ENCODE results near the gene CALB2. TPM values are rescaled to one million over a fixed set of nuclear protein-coding genes. Genes with fewer than 3 reads are reported as not detected.

The CALB2 gene
- total RNA-seq, 1 experiment from 2014 or later, result not detected

DNA sequence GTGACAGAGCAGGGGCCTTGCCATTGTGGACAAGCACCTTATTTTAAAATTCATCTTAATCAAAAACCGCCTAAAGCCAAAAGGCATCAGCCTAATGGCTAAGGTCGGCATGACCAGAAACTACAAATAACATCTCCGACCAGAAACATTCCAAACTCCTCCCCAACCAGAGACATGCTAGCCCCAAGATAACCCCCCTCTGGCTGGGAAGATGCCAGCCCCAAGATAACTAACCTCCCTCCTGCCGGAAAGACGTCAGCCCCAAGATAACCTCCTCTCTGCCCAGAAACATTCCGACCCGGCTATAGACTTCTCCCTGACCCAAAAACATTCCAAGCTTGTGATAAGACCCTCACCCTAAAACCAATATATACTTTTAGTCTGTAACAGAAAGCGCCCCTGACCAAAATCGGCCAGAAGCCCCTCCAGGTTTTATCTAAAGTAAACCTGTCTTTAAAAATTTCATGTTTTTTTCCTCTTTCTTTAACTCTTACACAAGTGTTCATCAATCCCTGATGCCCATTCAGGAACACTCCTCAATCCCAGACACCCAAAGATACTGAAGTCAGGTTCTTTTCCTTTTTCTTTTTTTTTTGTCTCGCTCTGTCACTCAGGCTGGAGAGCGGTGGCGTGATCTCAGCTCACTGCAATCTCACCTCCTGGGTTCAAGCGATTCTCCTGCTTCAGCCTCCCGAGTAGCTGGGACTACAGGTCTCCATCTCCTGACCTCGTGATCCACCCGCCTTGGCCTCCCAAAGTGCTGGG is 50.7 kb downstream of the CALB2 start:
- ChIA-PET POLR2A (ENCODE audit: low non-redundant PET) (no interaction called here), CTCF (no interaction called here)
- Histone ChIP-seq H3K27ac (ENCODE audit: low read depth, low read length, poor library complexity, severe bottlenecking) (no peak overlapping the region), H3K4me3 (ENCODE audit: low read depth, low read length, poor library complexity, severe bottlenecking) (no peak overlapping the region), H3K36me3 (ENCODE audit: insufficient read depth, low read length, poor library complexity, severe bottlenecking) (no peaks in the 10 kb centered on the region), H3K27me3 (replicated peaks; ENCODE audit: insufficient read depth, low read depth, low read length, poor library complexity) (peaks cover 52% of the 10 kb centered on the region), H3K4me1 (ENCODE audit: insufficient read depth, low read length, poor library complexity, severe bottlenecking) (no peaks in the 10 kb centered on the region), H3K9me3 (ENCODE audit: low read depth, low read length, poor library complexity, severe bottlenecking) (no peaks in the 10 kb centered on the region)
- no TSS peak for BruUV-seq (replicated peaks)
- TF ChIP-seq, protein P1, sequence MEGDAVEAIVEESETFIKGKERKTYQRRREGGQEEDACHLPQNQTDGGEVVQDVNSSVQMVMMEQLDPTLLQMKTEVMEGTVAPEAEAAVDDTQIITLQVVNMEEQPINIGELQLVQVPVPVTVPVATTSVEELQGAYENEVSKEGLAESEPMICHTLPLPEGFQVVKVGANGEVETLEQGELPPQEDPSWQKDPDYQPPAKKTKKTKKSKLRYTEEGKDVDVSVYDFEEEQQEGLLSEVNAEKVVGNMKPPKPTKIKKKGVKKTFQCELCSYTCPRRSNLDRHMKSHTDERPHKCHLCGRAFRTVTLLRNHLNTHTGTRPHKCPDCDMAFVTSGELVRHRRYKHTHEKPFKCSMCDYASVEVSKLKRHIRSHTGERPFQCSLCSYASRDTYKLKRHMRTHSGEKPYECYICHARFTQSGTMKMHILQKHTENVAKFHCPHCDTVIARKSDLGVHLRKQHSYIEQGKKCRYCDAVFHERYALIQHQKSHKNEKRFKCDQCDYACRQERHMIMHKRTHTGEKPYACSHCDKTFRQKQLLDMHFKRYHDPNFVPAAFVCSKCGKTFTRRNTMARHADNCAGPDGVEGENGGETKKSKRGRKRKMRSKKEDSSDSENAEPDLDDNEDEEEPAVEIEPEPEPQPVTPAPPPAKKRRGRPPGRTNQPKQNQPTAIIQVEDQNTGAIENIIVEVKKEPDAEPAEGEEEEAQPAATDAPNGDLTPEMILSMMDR (conservative IDR thresholded peaks at IDR 0.05; ENCODE audit: low read depth, low read length), result no peak
- TF ChIP-seq EZH2 (IDR thresholded peaks at IDR 0.05; ENCODE audit: borderline replicate concordance, low read depth, low read length, poor library complexity, severe bottlenecking), result no peak
- intact Hi-C loops (cut with micrococcal nuclease; ENCODE audit: unreplicated experiment), result no loop called here
- DNase-seq (ENCODE audit: low spot score), result no peak

DNA sequence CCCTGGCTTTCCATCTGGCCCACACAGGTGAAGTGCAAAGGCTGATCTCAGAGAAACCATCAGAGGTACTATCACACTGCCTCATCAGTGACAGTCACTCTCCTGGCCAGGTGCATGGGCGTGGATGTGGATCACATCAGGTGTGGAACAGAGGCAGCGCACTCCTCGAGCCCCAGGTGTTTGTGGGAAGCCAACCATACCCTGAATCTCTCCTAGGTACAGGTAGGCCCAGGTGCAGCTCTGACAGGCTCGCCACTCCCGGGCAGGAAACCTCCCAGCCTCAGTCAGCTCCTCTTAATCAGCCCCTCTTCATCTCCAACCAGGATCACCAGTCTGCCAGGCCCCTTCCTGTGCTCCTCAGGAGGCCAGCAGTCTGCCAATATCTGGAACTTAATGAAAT is 51.6 kb downstream of the CALB2 start:
- no peak for TF ChIP-seq EZH2 (IDR thresholded peaks at IDR 0.05; ENCODE audit: borderline replicate concordance, low read depth, low read length, poor library complexity, severe bottlenecking)
- TF ChIP-seq, protein P1 (conservative IDR thresholded peaks at IDR 0.05; ENCODE audit: low read depth, low read length), result no peak
- intact Hi-C loops (cut with micrococcal nuclease; ENCODE audit: unreplicated experiment), result loop anchor here (5.0 kb wide), 1 partner anchor 202 kb away; no protein-coding TSS in a partner anchor
- POLR2A ChIA-PET (ENCODE audit: low non-redundant PET), result no interaction called here
- DNase-seq (ENCODE audit: low spot score), result no peak
- Histone ChIP-seq H3K9me3 (ENCODE audit: low read depth, low read length, poor library complexity, severe bottlenecking) (no peaks in the 10 kb centered on the region), H3K4me3 (ENCODE audit: low read depth, low read length, poor library complexity, severe bottlenecking) (no peak overlapping the region), H3K27me3 (replicated peaks; ENCODE audit: insufficient read depth, low read depth, low read length, poor library complexity) (peaks cover 52% of the 10 kb centered on the region), H3K27ac (ENCODE audit: low read depth, low read length, poor library complexity, severe bottlenecking) (no peak overlapping the region), H3K4me1 (ENCODE audit: insufficient read depth, low read length, poor library complexity, severe bottlenecking) (no peaks in the 10 kb centered on the region), H3K36me3 (ENCODE audit: insufficient read depth, low read length, poor library complexity, severe bottlenecking) (no peaks in the 10 kb centered on the region)
- no TSS peak for BruUV-seq (replicated peaks)
- CTCF ChIA-PET, result interaction anchor here (0.8 kb wide), 1 partner anchor 200 kb away, joined by 3 read pairs; no protein-coding TSS in a partner anchor

DNA sequence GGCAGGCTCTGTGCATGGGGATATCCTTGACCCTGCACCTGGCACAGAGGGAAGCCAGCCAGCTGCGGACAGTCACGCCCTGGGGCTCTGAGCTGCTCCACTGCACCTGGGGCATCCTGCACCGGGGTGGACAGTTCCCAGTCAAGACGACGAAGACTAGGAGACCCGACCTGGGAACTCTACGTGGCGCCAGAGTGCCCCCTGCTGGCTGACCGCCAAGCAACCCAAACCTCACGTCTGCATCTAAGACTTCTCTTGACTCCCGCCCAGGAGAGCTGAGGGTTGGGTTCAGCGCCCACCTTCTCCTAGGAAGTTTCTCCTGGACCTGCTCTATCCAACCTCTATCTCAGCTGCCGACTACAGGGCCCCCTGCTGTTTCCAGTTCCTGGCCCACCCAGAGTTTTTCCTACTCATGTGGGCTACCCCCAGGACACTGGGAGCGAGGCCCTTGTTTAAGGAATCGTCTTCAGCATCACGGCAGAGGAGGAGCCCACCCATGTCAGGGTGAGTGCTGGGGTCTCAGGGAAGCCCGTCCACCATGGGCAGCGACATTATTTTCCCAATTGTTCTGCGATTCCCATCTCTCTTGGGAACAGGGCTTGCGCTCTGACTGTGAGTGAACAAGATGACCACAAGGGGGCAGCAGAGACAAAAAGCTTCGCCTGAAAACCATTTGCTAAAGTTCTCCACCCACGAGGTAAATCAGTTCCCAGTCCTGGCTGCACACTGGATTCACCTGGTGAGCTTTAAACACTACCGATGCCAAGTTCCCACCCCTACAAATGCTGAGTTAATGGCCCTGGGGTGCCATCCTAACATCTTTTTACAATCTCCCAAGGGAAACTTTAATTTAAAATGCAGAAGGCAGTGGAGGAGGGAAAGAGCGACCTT is 54.0 kb downstream of the CALB2 start:
- Histone ChIP-seq H3K27me3 (replicated peaks; ENCODE audit: insufficient read depth, low read depth, low read length, poor library complexity) (peaks cover 44% of the 10 kb centered on the region), H3K27ac (ENCODE audit: low read depth, low read length, poor library complexity, severe bottlenecking) (no peak overlapping the region), H3K9me3 (ENCODE audit: low read depth, low read length, poor library complexity, severe bottlenecking) (no peaks in the 10 kb centered on the region), H3K36me3 (ENCODE audit: insufficient read depth, low read length, poor library complexity, severe bottlenecking) (no peaks in the 10 kb centered on the region), H3K4me3 (ENCODE audit: low read depth, low read length, poor library complexity, severe bottlenecking) (no peak overlapping the region), H3K4me1 (ENCODE audit: insufficient read depth, low read length, poor library complexity, severe bottlenecking) (no peaks in the 10 kb centered on the region)
- DNase-seq (ENCODE audit: low spot score), result peak; percentile 83
- no TSS peak for BruUV-seq (replicated peaks)
- POLR2A ChIA-PET (ENCODE audit: low non-redundant PET), result no interaction called here
- CTCF ChIA-PET, result interaction anchor here (0.5 to 1.1 kb wide), 4 partner anchors 86 to 117 kb away, joined by 3 to 11 read pairs (median 3); no protein-coding TSS in a partner anchor
- TF ChIP-seq, protein P1 (conservative IDR thresholded peaks at IDR 0.05; ENCODE audit: low read depth, low read length), result peak; percentile 84
- TF ChIP-seq EZH2 (IDR thresholded peaks at IDR 0.05; ENCODE audit: borderline replicate concordance, low read depth, low read length, poor library complexity, severe bottlenecking), result no peak
- intact Hi-C loops (cut with micrococcal nuclease; ENCODE audit: unreplicated experiment), result loop anchor here (1.0 to 5.0 kb wide), 3 partner anchors 87 to 200 kb away; no protein-coding TSS in a partner anchor

Measured in A673 (cell line).